ENCODE data around the gene AK1.
"Not testable (repeated sequence)": the region's sequence is repeated elsewhere in the genome, so short reads cannot be mapped to it uniquely, and the experiment has no call there.

AK1 gene

GRCh38 chr9:127848756-127849504, 28.5 kb downstream of the AK1 start:
- TF ChIP-seq CTCF (conservative IDR thresholded peaks at IDR 0.05), result no peak
- TF ChIP-seq ZFX (IDR thresholded peaks at IDR 0.05), result no peak
- no peak overlapping the region for H3K27ac ChIP-seq

- H3K27ac ChIP-seq, result no peak overlapping the region
- TF ChIP-seq ZFX (IDR thresholded peaks at IDR 0.05) (no peak), CTCF (conservative IDR thresholded peaks at IDR 0.05) (no peak)
Measured at GRCh38 chr9:127847833-127848755, 29.4 kb downstream of the AK1 start.

GRCh38 chr9:127847178-127847510, 30.3 kb downstream of the AK1 start:
- H3K27ac ChIP-seq, result no peak overlapping the region
- TF ChIP-seq CTCF (conservative IDR thresholded peaks at IDR 0.05), result no peak

- TF ChIP-seq ZFX (IDR thresholded peaks at IDR 0.05) (no peak), CTCF (conservative IDR thresholded peaks at IDR 0.05) (no peak)
- no peak overlapping the region for H3K27ac ChIP-seq
Measured at GRCh38 chr9:127846443-127847177, 30.9 kb downstream of the AK1 start.

GRCh38 chr9:127845619-127846018, 31.9 kb downstream of the AK1 start:
- not testable (repeated sequence) for H3K27ac ChIP-seq

- no peak for TF ChIP-seq CTCF (conservative IDR thresholded peaks at IDR 0.05)
- TF ChIP-seq ZFX (IDR thresholded peaks at IDR 0.05), result no peak
- no peak overlapping the region for H3K27ac ChIP-seq
Measured at GRCh38 chr9:127844821-127845359, 32.6 kb downstream of the AK1 start.

GRCh38 chr9:127841087-127841835, 36.2 kb downstream of the AK1 start:
- TF ChIP-seq CTCF (conservative IDR thresholded peaks at IDR 0.05), result no peak
- no peak for TF ChIP-seq ZFX (IDR thresholded peaks at IDR 0.05)

More at GRCh38 chr9:127841087-127841835, 36.2 kb downstream of the AK1 start:
- no peak overlapping the region for H3K27ac ChIP-seq

Data from C4-2B (cell line).